K562 (cell line): ENCODE results near the gene CD72. TPM values are rescaled to one million over a fixed set of nuclear protein-coding genes. Genes with fewer than 3 reads are reported as not detected.
A peak's percentile ranks its signal among the peaks of the same experiment; 100 is the strongest.
"Not testable (repeated sequence)": the region's sequence is repeated elsewhere in the genome, so short reads cannot be mapped to it uniquely, and the experiment has no call there.

Experiments
- ATAC-seq: fragments of 200-7000 bp; cut with Tn5 transposase; 3 replicates; pipeline ENCODE4 v1.9.1; 2020; ENCODE audit warnings: moderate library complexity
- BruUV-seq: library from RNA; stranded (reverse); fragments of 400-500 nt; replicated peaks from 2 replicates; lab custom pipeline; 2021; lab: Mats Ljungman, UMichigan
- CTCF ChIA-PET: fragments of 300-600 bp; formaldehyde crosslinking; extraction: SDS; loops from one replicate; lab custom pipeline; 2021; ENCODE audit warnings: low intra/inter-chr PET ratio; lab: Yijun Ruan, JAX
- POLR2A ChIA-PET: fragments of 300-600, 350-650 bp; sonication (Branson Sonifier 250); formaldehyde crosslinking; extraction: SDS; loops from one replicate; lab custom pipeline; 2021; ENCODE audit warnings: antibody characterized with exemption, inconsistent platforms; lab: Yijun Ruan, JAX
- DNase-seq, 4 experiments: peaks; one replicate each; pipeline versions ENCODE4 v3.0.0 to v3.0.0-alpha.2; 2011 to 2018; ENCODE audit warnings: low spot score in 3 of 4, mixed read lengths in 3 of 4; ENCODE audit errors: extremely low read depth in 1 of 4
- FAIRE-seq: peaks from 2 replicates; lab custom pipeline; 2011; peaks lifted over from hg19 to GRCh38; lab: Jason Lieb, UNC
- H2AFZ ChIP-seq: 2 replicates; pipeline ENCODE4 v1.6.0; 2011; ENCODE audit warnings: low read depth, low read length, control low read depth, inconsistent platforms
- H3K27ac ChIP-seq: fragments of 200-600 bp; 3 replicates; pipeline ENCODE4 v1.8.0; 2011; ENCODE audit warnings: low read depth, mild to moderate bottlenecking, control low read depth, inconsistent platforms, low read length, moderate library complexity, mixed read lengths; ENCODE audit errors: extremely low read depth
- H3K27me3 ChIP-seq, 2 experiments: fragments of 300-600 bp in 1 of 2; 2 replicates in 1 of 2; 3 replicates in 1 of 2; pipeline versions ENCODE4 v1.6.0 to v1.8.0; 2011; ENCODE audit warnings: inconsistent platforms in 2 of 2, low read length in 2 of 2, mild to moderate bottlenecking in 1 of 2, mixed read lengths in 1 of 2, moderate library complexity in 1 of 2; ENCODE audit not compliant: control insufficient read depth in 2 of 2, insufficient read depth in 2 of 2
- H3K36me3 ChIP-seq: fragments of 300-600 bp; 3 replicates; pipeline ENCODE4 v1.8.0; 2011; ENCODE audit warnings: mild to moderate bottlenecking, low read length, inconsistent platforms; ENCODE audit not compliant: control insufficient read depth, insufficient read depth
- H3K4me1 ChIP-seq, 2 experiments: fragments of 200-600 bp in 1 of 2; replicated peaks in 1 of 2; 2 replicates in 1 of 2; 3 replicates in 1 of 2; pipeline versions ENCODE4 v1.5.1 to v1.8.0; 2011; ENCODE audit warnings: inconsistent platforms in 2 of 2, low read length in 2 of 2, mild to moderate bottlenecking in 1 of 2, mixed read lengths in 1 of 2, moderate library complexity in 1 of 2; ENCODE audit not compliant: control insufficient read depth in 2 of 2, insufficient read depth in 2 of 2
- H3K4me2 ChIP-seq: 2 replicates; pipeline ENCODE4 v1.6.1; 2011; ENCODE audit warnings: low read length, control low read depth, inconsistent platforms, mixed read lengths; ENCODE audit not compliant: insufficient read depth
- H3K4me3 ChIP-seq: fragments of 200-600 bp; sonication (generic), shearing (Covaris generic); 2 replicates; pipeline ENCODE4 v1.5.1; 2016; ENCODE audit warnings: control low read depth, inconsistent platforms
- H3K79me2 ChIP-seq: fragments of 200-600 bp; 3 replicates; pipeline ENCODE4 v1.8.0; 2011; ENCODE audit warnings: low read length, inconsistent platforms; ENCODE audit not compliant: control insufficient read depth, insufficient read depth
- H3K9ac ChIP-seq, 2 experiments: 2 replicates each; pipeline versions ENCODE4 v1.6.0 to v1.6.1; 2011; ENCODE audit warnings: low read depth in 2 of 2, low read length in 2 of 2, control low read depth in 1 of 2, inconsistent platforms in 1 of 2, mild to moderate bottlenecking in 1 of 2, mixed read lengths in 1 of 2; ENCODE audit not compliant: insufficient read depth in 1 of 2
- H3K9me1 ChIP-seq: one replicate; pipeline ENCODE4 v1.6.0; 2011; ENCODE audit warnings: inconsistent platforms, mild to moderate bottlenecking, low read length, moderate library complexity; ENCODE audit not compliant: control insufficient read depth, insufficient read depth
- H3K9me3 ChIP-seq: replicated peaks from 2 replicates; pipeline ENCODE4 v1.5.1; 2011; ENCODE audit warnings: low read depth, low read length, inconsistent platforms; ENCODE audit not compliant: control insufficient read depth, insufficient read depth
- H4K20me1 ChIP-seq: replicated peaks from 2 replicates; pipeline ENCODE4 v1.6.1; 2011; ENCODE audit warnings: low read length, inconsistent platforms, mixed read lengths; ENCODE audit not compliant: control insufficient read depth, insufficient read depth
- MEIS2 ChIP-seq: fragments of 450-650 bp; IDR thresholded peaks from 2 replicates; pipeline ENCODE4 v1.6.1; 2014; ENCODE audit warnings: mild to moderate bottlenecking; ENCODE audit not compliant: partially characterized antibody
- WGBS: fragments of 100-300 bp; shearing (Covaris generic); methylation state at CpG from one replicate; pipeline ENCODE4 v1.1.6; 2016; ENCODE audit warnings: low coverage, mixed read lengths; ENCODE audit not compliant: insufficient coverage; ENCODE audit errors: missing lambda C conversion rate; 5-methylcytosine and 5-hydroxymethylcytosine counted together
- in situ Hi-C: fragments of 300-500 bp; cut with MboI; formaldehyde crosslinking; loops from 4 replicates; pipeline ENCODE4 v1.15.0; 2018; ENCODE audit warnings: inconsistent platforms, mixed read lengths
- intact Hi-C: fragments of 100-400 bp; cut with micrococcal nuclease; formaldehyde crosslinking; loops from 2 replicates; pipeline ENCODE4 v1.14.2; 2022
- polyA plus RNA-seq, 8 experiments: library from polyadenylated mRNA; depleted of rRNA in 4 of 8; stranded (reverse) in 5 of 8; unstranded in 3 of 8; fragments of >200 nt; fragmentation: Nextera tagmentation in 2 of 8; fragmentation: Illumina TruSeq in 1 of 8; extraction: Ambion mirVana in 2 of 8; extraction: Trizol in 1 of 8; gene quantifications; 2 replicates each; pipeline versions ENCODE4 v1.2.1 to v1.2.3, GENCODE V29; 2011 to 2014; ENCODE audit warnings: inconsistent platforms in 1 of 8, missing spikeins in 1 of 8
- total RNA-seq, 7 experiments: library from RNA; depleted of rRNA in 6 of 7; stranded (reverse); fragments of >200 nt in 6 of 7; fragmentation: Illumina TruSeq in 2 of 7; extraction: Trizol in 2 of 7; gene quantifications; 2 replicates each; pipeline versions ENCODE4 v1.2.1 to v1.2.3, GENCODE V29; 2011 to 2021; ENCODE audit warnings: low replicate concordance in 1 of 7

The CD72 gene
- total and polyA plus RNA-seq, 9 of the 15 experiments (the other 6 are each of a cell fraction or from before 2014, with no cell fraction given), result 0.11 to 0.78 (median 0.27) TPM; not detected in 1

GRCh38 chr9:35639225-35639624 lies 21.0 kb upstream of the CD72 start:
- H2AFZ ChIP-seq, H3K27ac ChIP-seq, H3K36me3 ChIP-seq, H3K79me2 ChIP-seq, BruUV-seq, H3K4me1 ChIP-seq, in situ Hi-C loops, H3K9ac ChIP-seq, H3K27me3 ChIP-seq, ATAC-seq, H3K4me2 ChIP-seq, H3K9me1 ChIP-seq, H3K9me3 ChIP-seq, CTCF ChIA-PET, H4K20me1 ChIP-seq, H3K4me3 ChIP-seq, intact Hi-C loops, FAIRE-seq, DNase-seq: not testable (repeated sequence)
- POLR2A ChIA-PET, result interaction anchor here (0.6 kb wide), 1 partner anchor 13 kb away, joined by 3 read pairs; no protein-coding TSS in a partner anchor
- 50% methylated on average over 1 of the region's 1 CpG for WGBS
- TF ChIP-seq MEIS2, result peak; percentile 32

GRCh38 chr9:35638751-35639150 lies 20.5 kb upstream of the CD72 start:
- H3K36me3 ChIP-seq, H3K27me3 ChIP-seq, ATAC-seq, DNase-seq, H3K4me2 ChIP-seq, H3K4me1 ChIP-seq, H3K79me2 ChIP-seq, FAIRE-seq, H4K20me1 ChIP-seq, in situ Hi-C loops, H3K9me1 ChIP-seq, H2AFZ ChIP-seq, intact Hi-C loops, CTCF ChIA-PET, H3K9ac ChIP-seq, H3K4me3 ChIP-seq, BruUV-seq, H3K9me3 ChIP-seq, POLR2A ChIA-PET, H3K27ac ChIP-seq: not testable (repeated sequence)
- WGBS, result 60% methylated on average over 1 of the region's 8 CpGs

GRCh38 chr9:35637427-35637955 lies 19.3 kb upstream of the CD72 start:
- DNase-seq, H3K4me2 ChIP-seq, H3K4me3 ChIP-seq, POLR2A ChIA-PET, H3K9ac ChIP-seq, intact Hi-C loops, H3K9me3 ChIP-seq, FAIRE-seq, CTCF ChIA-PET, ATAC-seq, H3K9me1 ChIP-seq, H3K27me3 ChIP-seq, H3K4me1 ChIP-seq, H3K27ac ChIP-seq, H2AFZ ChIP-seq, H3K36me3 ChIP-seq, BruUV-seq, H3K79me2 ChIP-seq, in situ Hi-C loops, H4K20me1 ChIP-seq: not testable (repeated sequence)
- 24% methylated on average over 2 of the region's 9 CpGs for WGBS
